Osteocyte (in vitro differentiated cells): Measurements from ENCODE around the gene CTNNA1. TPM values are rescaled to one million over a fixed set of nuclear protein-coding genes. Genes with fewer than 3 reads are reported as not detected.

Source experiments
- DNase-seq: peaks from one replicate; pipeline ENCODE4 v3.0.0; 2021; ENCODE audit warnings: mixed read lengths; ENCODE audit not compliant: unreplicated experiment; ENCODE audit errors: extremely low spot score
- H3K27ac Mint-ChIP-seq: one replicate; pipeline ENCODE4 v1.8.0; 2021; ENCODE audit warnings: mild to moderate bottlenecking, mixed read lengths; ENCODE audit not compliant: unreplicated experiment
- H3K27me3 Mint-ChIP-seq: one replicate; pipeline ENCODE4 v1.8.0; 2021; ENCODE audit warnings: mixed read lengths; ENCODE audit not compliant: unreplicated experiment
- H3K36me3 Mint-ChIP-seq: one replicate; pipeline ENCODE4 v1.8.0; 2021; ENCODE audit warnings: mixed read lengths; ENCODE audit not compliant: unreplicated experiment
- H3K4me1 Mint-ChIP-seq: one replicate; pipeline ENCODE4 v1.8.0; 2021; ENCODE audit warnings: mixed read lengths; ENCODE audit not compliant: unreplicated experiment
- H3K4me3 Mint-ChIP-seq: one replicate; pipeline ENCODE4 v1.8.0; 2021; ENCODE audit warnings: mild to moderate bottlenecking, moderate library complexity, mixed read lengths; ENCODE audit not compliant: unreplicated experiment
- H3K9me3 Mint-ChIP-seq: one replicate; pipeline ENCODE4 v1.8.0; 2021; ENCODE audit warnings: mixed read lengths; ENCODE audit not compliant: unreplicated experiment
- CTCF ChIP-seq: fragments of 200-600 bp; sonication (generic); IDR thresholded peaks from 2 replicates; pipeline ENCODE4 v1.5.0; 2021; ENCODE audit warnings: antibody characterized with exemption, mild to moderate bottlenecking, moderate library complexity
- total RNA-seq: library from RNA; stranded (reverse); gene quantifications from 2 replicates; pipeline ENCODE4 v1.2.1, GENCODE V29; 2021

CTNNA1 gene
- total RNA-seq, 1 donor from 2014 or later, result 375 TPM

GRCh38 chr5:138966236-138966985 lies 213.2 kb downstream of the CTNNA1 start:
- Mint-ChIP-seq H3K36me3 (no peaks in the 10 kb centered on the region), H3K9me3 (no peaks in the 10 kb centered on the region), H3K4me1 (peaks cover 17% of the 10 kb centered on the region), H3K4me3 (no peak overlapping the region), H3K27ac (no peak overlapping the region), H3K27me3 (no peaks in the 10 kb centered on the region)
- no peak for TF ChIP-seq CTCF
- DNase-seq, result no peak

- Mint-ChIP-seq H3K27ac (no peak overlapping the region), H3K27me3 (no peaks in the 10 kb centered on the region)
Measured at GRCh38 chr5:138967791-138968448, 214.7 kb downstream of the CTNNA1 start.

GRCh38 chr5:138968601-138969000 lies 215.4 kb downstream of the CTNNA1 start:
- no peak overlapping the region for H3K4me3 Mint-ChIP-seq
- H3K27ac Mint-ChIP-seq, result no peak overlapping the region
- no peaks in the 10 kb centered on the region for H3K9me3 Mint-ChIP-seq
- H3K4me1 Mint-ChIP-seq, result peaks cover 10% of the 10 kb centered on the region
- H3K27me3 Mint-ChIP-seq, result no peaks in the 10 kb centered on the region
- no peak for DNase-seq
- no peaks in the 10 kb centered on the region for H3K36me3 Mint-ChIP-seq
- no peak for TF ChIP-seq CTCF

More at GRCh38 chr5:138967791-138968448, 214.7 kb downstream of the CTNNA1 start:
- no peaks in the 10 kb centered on the region for H3K36me3 Mint-ChIP-seq
- H3K4me3 Mint-ChIP-seq, result no peak overlapping the region
- peaks cover 12% of the 10 kb centered on the region for H3K4me1 Mint-ChIP-seq
- no peak for DNase-seq
- no peak for TF ChIP-seq CTCF
- H3K9me3 Mint-ChIP-seq, result no peaks in the 10 kb centered on the region

GRCh38 chr5:138969323-138970002 lies 216.2 kb downstream of the CTNNA1 start:
- Mint-ChIP-seq H3K4me3 (no peak overlapping the region), H3K9me3 (no peaks in the 10 kb centered on the region), H3K27ac (no peak overlapping the region), H3K36me3 (no peaks in the 10 kb centered on the region), H3K4me1 (peaks cover 9% of the 10 kb centered on the region), H3K27me3 (no peaks in the 10 kb centered on the region)
- no peak for TF ChIP-seq CTCF
- DNase-seq, result no peak

GRCh38 chr5:138972230-138972629 lies 219.0 kb downstream of the CTNNA1 start:
- Mint-ChIP-seq H3K4me1 (peaks cover 10% of the 10 kb centered on the region), H3K9me3 (no peaks in the 10 kb centered on the region), H3K27me3 (no peaks in the 10 kb centered on the region), H3K27ac (no peak overlapping the region), H3K4me3 (no peak overlapping the region), H3K36me3 (no peaks in the 10 kb centered on the region)
- DNase-seq, result no peak
- TF ChIP-seq CTCF, result no peak
